ENCODE results near the gene SFXN3. TPM values are rescaled to one million over a fixed set of nuclear protein-coding genes. Genes with fewer than 3 reads are reported as not detected.

SFXN3 gene
- total RNA-seq, 4 donors from 2014 or later: 57.6 to 296 (median 74.3) TPM

DNA sequence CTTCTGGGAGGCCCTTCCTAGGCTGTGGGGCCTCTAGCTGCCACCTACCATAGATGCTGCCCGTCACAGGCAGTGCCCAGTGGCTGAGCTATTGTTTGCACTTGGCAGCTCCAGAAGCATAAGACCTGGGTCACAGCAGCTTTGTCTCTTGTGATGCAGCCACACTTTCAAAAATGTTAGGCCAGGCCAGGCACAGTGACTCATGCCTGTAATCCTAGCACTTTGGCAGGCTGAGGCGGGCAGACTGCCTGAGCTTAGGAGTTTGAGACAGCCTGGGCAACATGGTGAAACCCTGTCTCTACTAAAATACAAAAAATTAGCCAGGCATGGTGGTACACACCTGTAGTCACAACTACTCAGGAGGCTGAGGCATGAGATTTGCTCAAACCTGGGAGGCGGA, 21.3 kb downstream of the SFXN3 start:
- DNase-seq (ENCODE audit: low spot score in 2 of 2): no peak
- no peaks in the 10 kb centered on the region for H3K36me3 ChIP-seq
- 58% methylated on average over 3 of the region's 3 CpGs for WGBS
- no peaks in the 10 kb centered on the region for H3K9me3 ChIP-seq
- TF ChIP-seq POLR2A (IDR thresholded peaks at IDR 0.05) (no peak), POLR2AphosphoS5 (IDR thresholded peaks at IDR 0.05) (no peak), EP300 (IDR thresholded peaks at IDR 0.05) (no peak)
- TF ChIP-seq, protein P1, sequence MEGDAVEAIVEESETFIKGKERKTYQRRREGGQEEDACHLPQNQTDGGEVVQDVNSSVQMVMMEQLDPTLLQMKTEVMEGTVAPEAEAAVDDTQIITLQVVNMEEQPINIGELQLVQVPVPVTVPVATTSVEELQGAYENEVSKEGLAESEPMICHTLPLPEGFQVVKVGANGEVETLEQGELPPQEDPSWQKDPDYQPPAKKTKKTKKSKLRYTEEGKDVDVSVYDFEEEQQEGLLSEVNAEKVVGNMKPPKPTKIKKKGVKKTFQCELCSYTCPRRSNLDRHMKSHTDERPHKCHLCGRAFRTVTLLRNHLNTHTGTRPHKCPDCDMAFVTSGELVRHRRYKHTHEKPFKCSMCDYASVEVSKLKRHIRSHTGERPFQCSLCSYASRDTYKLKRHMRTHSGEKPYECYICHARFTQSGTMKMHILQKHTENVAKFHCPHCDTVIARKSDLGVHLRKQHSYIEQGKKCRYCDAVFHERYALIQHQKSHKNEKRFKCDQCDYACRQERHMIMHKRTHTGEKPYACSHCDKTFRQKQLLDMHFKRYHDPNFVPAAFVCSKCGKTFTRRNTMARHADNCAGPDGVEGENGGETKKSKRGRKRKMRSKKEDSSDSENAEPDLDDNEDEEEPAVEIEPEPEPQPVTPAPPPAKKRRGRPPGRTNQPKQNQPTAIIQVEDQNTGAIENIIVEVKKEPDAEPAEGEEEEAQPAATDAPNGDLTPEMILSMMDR (IDR thresholded peaks at IDR 0.05): no peak
- H3K27ac ChIP-seq: no peak overlapping the region
- peaks cover 37% of the 10 kb centered on the region for H3K27me3 ChIP-seq
- H3K4me1 ChIP-seq: peaks cover 27% of the 10 kb centered on the region
- no peak overlapping the region for H3K4me3 ChIP-seq

DNA sequence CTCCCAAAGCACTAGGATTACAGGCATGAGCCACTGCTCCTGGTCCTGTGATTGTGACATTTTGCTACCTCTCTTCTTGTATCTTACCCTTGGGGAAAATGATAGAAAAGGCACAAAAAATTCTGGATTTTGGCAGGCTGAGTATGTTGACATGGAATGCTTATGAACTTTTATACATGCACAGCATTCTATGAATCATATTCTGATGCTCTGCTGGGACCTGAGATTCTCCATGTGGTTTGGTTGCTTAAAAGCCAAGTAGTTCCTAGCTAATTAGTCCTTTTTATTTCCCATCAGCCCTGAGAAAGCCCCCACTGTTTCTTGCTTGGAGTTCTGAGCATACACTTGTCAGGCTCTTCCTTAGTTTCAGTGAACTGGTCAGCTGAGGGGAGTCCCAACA, 22.5 kb downstream of the SFXN3 start:
- H3K36me3 ChIP-seq: no peaks in the 10 kb centered on the region
- no peak for DNase-seq (ENCODE audit: low spot score in 2 of 2)
- no peak overlapping the region for H3K27ac ChIP-seq
- peaks cover 19% of the 10 kb centered on the region for H3K4me1 ChIP-seq
- no peak for TF ChIP-seq EP300 (IDR thresholded peaks at IDR 0.05)
- TF ChIP-seq, protein P1 (IDR thresholded peaks at IDR 0.05): no peak
- TF ChIP-seq POLR2AphosphoS5 (IDR thresholded peaks at IDR 0.05): no peak
- TF ChIP-seq POLR2A (IDR thresholded peaks at IDR 0.05): no peak
- H3K27me3 ChIP-seq: peaks cover 25% of the 10 kb centered on the region
- H3K4me3 ChIP-seq: no peak overlapping the region
- H3K9me3 ChIP-seq: no peaks in the 10 kb centered on the region

DNA sequence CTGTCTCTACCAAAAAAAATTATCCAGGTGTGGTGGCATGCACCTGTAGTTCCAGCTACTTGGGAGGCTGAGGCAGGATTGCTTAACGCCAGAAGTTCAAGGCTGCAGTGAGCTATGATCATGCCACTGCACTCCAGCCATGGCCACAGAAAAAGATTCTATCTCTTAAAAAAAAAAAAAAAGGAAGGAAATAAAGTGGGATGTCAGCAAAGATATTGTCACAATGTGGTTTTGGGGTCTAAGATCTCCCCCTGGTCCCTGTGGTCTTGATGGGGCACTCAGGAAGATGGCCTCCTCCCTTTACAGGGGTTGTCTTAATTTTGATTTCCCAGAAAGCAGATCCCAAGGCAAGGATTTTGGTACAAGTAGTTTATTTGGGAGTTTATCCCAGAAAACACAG, 23.3 kb downstream of the SFXN3 start:
- DNase-seq (ENCODE audit: low spot score in 2 of 2): no peak
- Histone ChIP-seq H3K9me3 (no peaks in the 10 kb centered on the region), H3K27me3 (peaks cover 17% of the 10 kb centered on the region), H3K4me3 (no peak overlapping the region), H3K4me1 (peaks cover 15% of the 10 kb centered on the region), H3K27ac (no peak overlapping the region), H3K36me3 (no peaks in the 10 kb centered on the region)
- TF ChIP-seq, protein P1 (IDR thresholded peaks at IDR 0.05): no peak
- no peak for TF ChIP-seq POLR2A (IDR thresholded peaks at IDR 0.05)
- 92% methylated on average over 1 of the region's 1 CpG for WGBS

DNA sequence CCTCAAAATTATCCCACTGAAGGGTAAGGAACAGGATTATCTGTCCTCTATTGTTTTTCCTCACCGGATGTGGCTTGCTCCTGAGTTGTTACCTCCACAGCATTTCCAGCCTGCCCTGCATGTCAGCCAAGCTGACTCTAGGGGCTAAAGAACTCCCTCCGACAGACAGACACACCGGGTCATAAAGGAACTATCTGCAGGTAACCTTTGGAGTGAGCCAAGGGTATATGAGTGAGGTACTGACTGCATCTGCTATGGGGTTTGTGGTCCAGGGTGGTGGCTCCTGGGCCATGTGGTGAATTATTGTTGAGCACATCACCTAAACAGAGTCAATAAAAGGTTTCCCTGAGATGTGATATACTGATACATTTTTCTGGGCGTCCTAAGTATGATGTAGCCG, 23.8 kb downstream of the SFXN3 start:
- no peak for DNase-seq (ENCODE audit: low spot score in 2 of 2)
- H3K9me3 ChIP-seq: no peaks in the 10 kb centered on the region
- TF ChIP-seq POLR2A (IDR thresholded peaks at IDR 0.05) (no peak), POLR2AphosphoS5 (IDR thresholded peaks at IDR 0.05) (no peak), EP300 (IDR thresholded peaks at IDR 0.05) (no peak)
- TF ChIP-seq, protein P1 (IDR thresholded peaks at IDR 0.05): no peak
- H3K36me3 ChIP-seq: no peaks in the 10 kb centered on the region
- H3K27me3 ChIP-seq: peaks cover 11% of the 10 kb centered on the region
- no peak overlapping the region for H3K27ac ChIP-seq
- H3K4me1 ChIP-seq: peaks cover 14% of the 10 kb centered on the region
- no peak overlapping the region for H3K4me3 ChIP-seq
- 92% methylated on average over 5 of the region's 5 CpGs for WGBS

DNA sequence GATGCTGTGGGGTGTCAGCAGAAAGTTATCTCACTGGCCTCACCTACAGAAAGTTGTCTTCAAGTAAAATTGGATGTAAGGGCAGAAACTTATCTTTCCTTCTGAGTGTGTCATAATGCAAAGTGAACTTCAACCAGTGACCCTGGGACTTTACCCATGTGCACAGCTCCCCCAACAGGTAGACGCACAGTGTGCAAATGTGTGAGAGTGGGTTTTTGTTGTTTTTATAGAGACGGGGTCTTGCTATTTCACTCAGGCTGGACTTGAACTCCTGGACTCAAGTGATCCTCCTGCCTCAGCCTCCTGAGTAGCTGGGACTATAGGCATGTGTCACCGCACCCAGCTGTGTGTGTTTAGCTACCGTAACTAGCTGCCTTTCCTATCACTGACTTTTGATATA, 24.4 kb downstream of the SFXN3 start:
- Histone ChIP-seq H3K4me3 (no peak overlapping the region), H3K36me3 (no peaks in the 10 kb centered on the region), H3K27ac (no peak overlapping the region), H3K9me3 (no peaks in the 10 kb centered on the region), H3K27me3 (peaks cover 6% of the 10 kb centered on the region), H3K4me1 (peaks cover 14% of the 10 kb centered on the region)
- no peak for TF ChIP-seq POLR2AphosphoS5 (IDR thresholded peaks at IDR 0.05)
- TF ChIP-seq, protein P1 (IDR thresholded peaks at IDR 0.05): no peak
- 94% methylated on average over 4 of the region's 4 CpGs for WGBS
- DNase-seq (ENCODE audit: low spot score in 2 of 2): no peak
